GM20000 (cell line): Measurements from ENCODE around the gene MPZ.

Experiments used
- DNase-seq: peaks from one replicate; pipeline ENCODE4 v3.0.0; 2012; ENCODE audit warnings: low spot score
- CTCF ChIP-seq: IDR thresholded peaks from 2 replicates; pipeline ENCODE4 v1.5.1; 2012; ENCODE audit warnings: mild to moderate bottlenecking, control low read depth; ENCODE audit errors: extremely low read depth, missing control alignments

Gene MPZ

DNA sequence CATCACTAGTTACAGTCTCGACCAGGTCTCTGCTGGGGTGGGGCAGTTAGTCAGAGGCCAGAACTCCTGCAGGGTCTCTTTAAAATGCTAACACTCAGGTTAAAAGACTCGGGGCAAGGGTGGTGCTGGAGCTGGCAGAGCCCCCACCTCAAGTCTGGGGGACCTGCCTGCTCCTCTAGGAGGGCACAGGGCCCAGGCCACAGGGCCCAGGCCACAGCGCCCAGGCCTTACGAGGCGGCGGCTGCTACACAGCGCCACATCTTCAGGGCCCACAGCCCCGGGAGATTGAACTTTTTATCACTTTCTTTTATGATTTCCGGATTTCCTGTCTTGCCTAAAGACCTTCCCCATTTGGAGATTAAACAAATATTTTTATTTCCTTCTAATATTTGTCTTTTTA lies 10.4 kb downstream of the MPZ start:
- no peak for TF ChIP-seq CTCF
- DNase-seq = no peak

DNA sequence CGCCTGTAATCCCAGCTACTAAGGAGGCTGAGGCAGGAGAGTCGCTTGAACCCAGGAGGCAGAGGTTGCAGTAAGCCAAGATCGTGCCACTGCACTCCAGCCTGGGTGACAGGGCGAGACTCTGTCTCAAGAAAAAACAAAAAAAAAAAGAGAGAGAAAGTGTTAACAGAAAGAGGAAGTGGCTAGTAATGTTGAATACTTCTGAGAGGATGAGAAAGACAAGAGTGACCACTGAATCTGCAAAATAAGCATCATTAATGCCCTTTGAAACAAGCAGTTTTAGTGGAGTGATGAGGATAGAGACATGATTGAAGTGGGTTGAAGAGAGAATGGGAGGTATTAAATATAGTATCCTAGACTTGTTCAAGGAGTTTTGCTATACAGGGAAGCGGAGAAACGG lies 11.7 kb downstream of the MPZ start:
- peak; percentile 69 for DNase-seq
- no peak for TF ChIP-seq CTCF

GRCh38 chr1:161297415-161297814 lies 12.4 kb downstream of the MPZ start:
- DNase-seq = no peak
- no peak for TF ChIP-seq CTCF

DNA sequence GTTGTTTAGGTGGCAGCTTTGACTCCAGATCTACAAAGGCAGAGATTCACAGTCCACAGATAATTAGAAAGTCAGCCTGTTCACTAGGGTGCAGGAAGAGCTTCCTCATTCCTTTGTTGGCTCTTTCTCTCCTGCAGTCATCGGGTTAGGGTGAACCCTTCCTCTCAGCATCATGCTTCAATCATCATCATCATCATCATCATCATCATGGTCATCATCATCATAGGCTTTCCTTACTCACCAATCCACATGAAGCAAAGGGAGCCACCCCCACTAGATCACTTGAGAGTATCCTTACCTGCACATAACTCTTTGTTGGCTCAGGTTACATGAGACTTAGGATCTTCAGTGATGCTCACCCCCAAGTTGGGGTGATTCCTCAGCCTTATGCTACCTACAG lies 19.0 kb downstream of the MPZ start:
- no peak for DNase-seq
- no peak for TF ChIP-seq CTCF

DNA sequence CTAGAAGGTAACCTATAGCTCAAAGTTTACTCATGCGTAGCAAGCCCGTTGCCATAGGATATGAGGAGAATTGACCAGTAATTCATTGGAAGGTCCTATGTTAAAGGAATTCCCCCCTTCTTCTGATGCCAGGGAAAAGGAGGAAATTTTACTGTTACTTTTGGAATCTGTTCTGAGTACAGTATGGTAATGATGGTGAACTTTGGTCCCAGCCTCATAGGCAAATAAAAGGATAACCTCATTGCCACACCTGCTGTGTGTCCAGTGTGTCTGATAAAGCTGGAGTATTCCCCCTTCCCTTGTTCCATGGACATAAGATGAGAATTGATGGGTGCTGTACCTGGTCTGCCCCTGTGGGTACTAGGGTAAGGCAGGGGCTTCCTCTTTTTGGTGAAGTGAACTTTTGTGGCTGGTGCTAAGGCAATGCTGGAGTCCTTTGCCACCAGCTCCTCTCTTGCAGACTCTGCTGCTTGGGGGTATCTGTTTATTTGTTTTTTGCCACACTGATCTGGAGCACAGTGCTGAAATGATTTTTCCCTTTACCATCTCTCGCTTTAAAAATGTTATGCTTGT lies 22.2 kb downstream of the MPZ start:
- no peak for DNase-seq
- TF ChIP-seq CTCF = no peak

DNA sequence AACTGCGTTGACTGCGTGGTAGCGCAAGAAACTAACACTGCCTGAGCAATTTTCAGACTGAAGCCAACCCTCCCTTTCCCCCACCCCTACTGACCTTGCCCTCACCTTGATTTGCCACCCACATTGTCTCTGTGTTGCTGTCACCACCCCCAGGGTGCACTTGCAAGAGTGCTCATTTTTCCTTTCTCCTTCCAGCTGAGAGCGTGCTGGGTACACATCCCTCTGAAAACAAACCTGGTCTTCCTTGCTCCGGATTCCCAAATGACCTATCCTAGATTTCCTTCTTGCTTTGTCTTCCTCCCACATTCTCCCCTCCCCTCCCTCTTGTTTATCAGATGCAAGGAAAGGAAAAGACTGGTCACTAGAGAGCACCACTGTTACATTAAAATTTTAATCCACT lies 24.2 kb downstream of the MPZ start:
- DNase-seq = no peak
- no peak for TF ChIP-seq CTCF

DNA sequence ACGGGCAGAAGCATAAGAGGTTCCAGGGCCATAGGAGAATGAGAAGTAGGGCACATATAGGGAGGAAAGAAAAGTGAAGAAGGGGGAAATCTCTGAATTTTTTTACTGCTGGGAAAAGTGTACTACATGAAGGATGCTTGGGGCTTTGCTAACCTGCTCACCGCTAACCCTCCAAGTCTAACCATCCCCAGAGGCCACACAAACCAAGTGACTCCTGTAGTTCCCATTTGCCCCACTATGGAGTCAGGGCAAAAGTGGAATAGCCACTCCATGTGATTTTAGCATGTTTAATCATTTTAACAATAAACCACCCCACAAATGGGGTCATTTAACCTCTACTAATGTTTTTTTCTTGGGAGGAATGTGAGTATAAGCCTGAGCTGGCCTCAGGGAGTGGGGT lies 24.7 kb downstream of the MPZ start:
- no peak for DNase-seq
- TF ChIP-seq CTCF = no peak
